Tongue (tissue), 2 donors: ENCODE results near the gene ANGEL2. TPM values are rescaled to one million over a fixed set of nuclear protein-coding genes. Genes with fewer than 3 reads are reported as not detected.
A peak's percentile ranks its signal among the peaks of the same experiment; 100 is the strongest.
"Not testable (repeated sequence)": the region's sequence is repeated elsewhere in the genome, so short reads cannot be mapped to it uniquely, and the experiment has no call there.

ENCODE experiments used
- DNase-seq: peaks from one replicate; pipeline ENCODE4 v3.0.0-alpha.2; 2015
- total RNA-seq: library from RNA; depleted of rRNA; stranded (reverse); fragments of >200 nt; gene quantifications from one replicate; pipeline ENCODE4 v1.2.3, GENCODE V29; 2014

ANGEL2 gene
- total RNA-seq, 1 donor from 2014 or later: 47.0 TPM

GRCh38 chr1:213019450-213019849 lies 3.8 kb upstream of the ANGEL2 start:
- no peak for DNase-seq

GRCh38 chr1:213017447-213018273 lies 2.0 kb upstream of the ANGEL2 start:
- DNase-seq: no peak

DNA sequence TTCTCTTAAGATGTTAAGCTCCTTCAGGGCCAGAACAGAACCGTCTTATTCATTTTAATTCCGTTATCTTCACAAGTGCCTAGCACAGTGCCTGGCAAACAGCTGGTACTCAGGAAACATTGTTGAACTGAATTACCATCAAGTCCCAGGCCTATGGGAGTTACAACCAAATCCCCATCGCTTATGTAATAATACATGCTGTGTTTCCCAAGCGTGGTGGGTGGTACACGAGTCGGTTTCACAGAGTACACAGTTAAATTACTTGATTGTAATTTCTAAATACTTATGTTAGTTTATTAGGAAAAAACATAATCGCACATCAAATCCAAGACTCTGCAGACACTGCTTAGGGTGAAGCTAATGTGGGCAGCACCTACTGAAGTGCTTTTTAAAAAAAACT lies 1.0 kb downstream of the ANGEL2 start:
- peak; percentile 43 for DNase-seq

- DNase-seq: no peak
Measured at GRCh38 chr1:213008564-213008963, 7.1 kb downstream of the ANGEL2 start.

DNA sequence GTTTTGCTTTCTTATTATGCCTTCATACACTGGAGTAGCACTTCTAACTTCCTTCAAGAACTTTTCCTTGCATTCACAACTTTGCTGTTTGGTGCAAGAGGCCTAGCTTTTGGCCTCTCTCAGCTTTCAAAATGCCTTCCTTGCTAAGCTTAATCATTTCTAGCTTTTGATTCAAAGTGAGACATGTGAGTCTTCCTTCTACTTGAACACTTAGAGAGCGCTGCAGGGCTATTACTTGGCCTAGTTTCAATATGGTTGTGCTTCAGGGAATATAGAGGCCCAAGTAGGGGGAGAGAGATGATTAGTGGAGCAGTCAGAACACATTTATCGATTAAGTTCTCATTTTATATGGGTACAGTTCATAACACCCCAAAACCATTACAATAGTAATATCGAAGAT lies 12.4 kb downstream of the ANGEL2 start:
- no peak for DNase-seq

- no peak for DNase-seq
Measured at GRCh38 chr1:212994926-212995325, 20.7 kb downstream of the ANGEL2 start.

DNA sequence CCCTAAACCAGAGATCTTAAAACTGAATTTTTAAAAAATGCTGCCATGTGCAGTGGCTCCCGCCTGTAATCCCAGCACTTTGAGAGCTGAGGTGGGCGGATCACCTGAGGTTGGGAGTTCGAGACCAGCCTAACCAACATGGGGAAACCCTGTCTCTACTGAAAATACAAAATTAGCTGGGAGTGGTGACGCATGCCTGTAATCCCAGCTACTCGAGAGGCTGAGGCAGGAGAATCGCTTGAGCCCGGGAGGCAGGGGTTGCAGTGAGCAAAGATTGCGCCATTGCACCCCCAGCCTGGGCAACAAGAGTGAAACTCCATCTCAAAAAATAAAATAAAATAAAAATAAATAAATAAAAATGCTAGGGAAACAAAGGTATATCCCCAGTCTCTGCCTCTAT lies 21.7 kb downstream of the ANGEL2 start:
- not testable (repeated sequence) for DNase-seq

GRCh38 chr1:212990276-212990675 lies 25.4 kb downstream of the ANGEL2 start:
- no peak for DNase-seq

DNA sequence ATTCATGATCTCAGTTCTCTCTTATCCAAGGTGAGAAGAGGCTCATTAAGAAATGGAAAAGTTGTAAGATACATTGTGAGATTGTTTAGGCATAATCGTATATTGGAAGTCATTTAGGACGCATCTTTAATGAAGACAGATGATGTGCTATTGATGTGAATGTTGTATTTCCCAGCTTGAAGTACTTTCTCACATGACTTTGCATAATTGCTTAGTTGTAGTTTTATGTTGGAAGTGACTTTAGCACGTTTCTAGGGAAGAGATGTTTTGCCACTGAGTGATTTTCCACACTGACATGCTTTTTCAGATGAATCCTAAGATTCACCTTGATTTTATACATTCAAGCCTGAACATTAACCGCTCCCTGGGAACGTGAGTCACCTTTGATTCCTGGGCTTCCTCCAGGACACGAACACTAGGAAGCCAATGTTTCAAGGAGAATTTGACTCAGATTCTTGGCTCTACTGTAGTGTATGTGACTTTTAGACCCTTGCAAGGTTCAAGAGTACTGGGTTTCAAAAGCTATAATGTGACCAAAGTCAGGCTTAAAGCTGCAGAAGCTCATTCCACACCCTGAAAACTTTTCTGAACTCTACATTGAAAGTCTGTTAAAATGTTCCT lies 27.9 kb downstream of the ANGEL2 start:
- no peak for DNase-seq

DNA sequence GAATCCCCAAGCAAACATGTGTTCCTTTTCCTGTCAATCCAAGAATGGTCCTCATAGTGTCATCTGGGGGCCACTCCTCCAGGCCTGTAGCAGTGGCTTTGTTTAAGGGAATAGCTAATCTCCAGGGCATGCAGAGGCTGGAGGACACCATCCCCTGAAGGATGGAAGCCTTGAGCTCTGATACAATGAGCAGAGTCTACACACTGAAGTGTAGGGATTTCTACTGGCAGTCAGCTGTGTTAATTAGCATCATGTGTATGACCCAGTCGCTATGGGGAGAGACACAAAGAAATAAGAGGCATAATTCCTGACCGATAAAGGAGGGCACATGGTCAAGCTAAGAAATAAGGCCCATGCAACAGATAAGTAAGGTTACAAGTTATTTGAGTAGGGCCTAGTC lies 29.1 kb downstream of the ANGEL2 start:
- no peak for DNase-seq

DNA sequence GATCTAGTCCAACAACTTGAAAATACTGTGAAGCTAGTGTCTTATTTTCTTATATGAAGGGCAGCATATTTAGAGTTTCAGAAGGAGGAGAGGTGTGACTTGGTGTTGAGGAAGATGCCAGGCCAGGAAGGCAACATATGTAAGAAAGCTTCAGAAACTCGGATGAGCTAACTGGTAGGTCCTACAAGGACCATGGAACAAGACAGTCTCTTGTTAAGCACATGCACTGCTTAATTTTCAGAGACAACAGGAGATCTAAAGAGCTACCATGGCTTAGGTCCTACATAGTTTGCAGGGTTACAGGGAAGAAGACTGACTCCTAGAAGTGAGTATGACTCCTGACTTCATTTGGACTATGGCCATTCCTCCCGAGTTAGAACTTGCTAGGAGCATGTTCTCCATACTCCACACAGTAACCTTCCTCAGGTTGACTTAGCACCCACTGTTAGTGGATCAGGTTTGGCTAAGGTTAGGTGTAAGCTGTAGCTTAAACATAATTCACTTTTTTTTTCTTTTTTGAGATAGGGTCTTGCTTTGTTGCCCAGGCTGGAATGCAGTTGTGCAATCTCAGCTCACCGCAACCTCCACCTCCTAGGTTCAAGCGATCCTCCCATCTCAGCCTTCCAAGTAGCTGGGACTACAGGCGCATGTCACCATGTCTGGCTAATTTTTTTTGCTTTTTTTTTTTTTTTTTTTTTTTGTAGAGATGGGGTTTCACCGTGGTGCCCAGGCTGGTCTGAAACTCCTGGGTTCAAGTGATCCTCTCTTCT lies 31.0 kb downstream of the ANGEL2 start:
- DNase-seq: no peak

DNA sequence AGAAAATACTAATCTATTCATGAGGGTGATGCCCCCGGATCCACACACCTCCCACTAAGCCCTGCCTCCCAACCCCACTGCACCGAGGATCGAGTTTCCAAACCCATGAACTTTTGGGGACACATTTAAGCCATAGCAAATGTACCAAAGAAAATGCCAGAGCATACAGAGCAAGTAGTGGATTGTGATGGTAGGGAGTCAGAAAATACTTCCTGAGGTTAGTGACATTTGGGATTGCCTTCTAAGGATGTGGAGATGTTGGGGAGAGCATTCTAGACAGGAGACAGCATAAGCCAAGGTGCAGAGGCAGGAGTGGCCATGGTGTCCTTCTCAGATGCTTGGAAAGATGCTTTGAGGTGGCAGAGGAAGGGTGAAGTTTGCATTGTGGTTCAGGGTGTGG lies 32.2 kb downstream of the ANGEL2 start:
- no peak for DNase-seq

DNA sequence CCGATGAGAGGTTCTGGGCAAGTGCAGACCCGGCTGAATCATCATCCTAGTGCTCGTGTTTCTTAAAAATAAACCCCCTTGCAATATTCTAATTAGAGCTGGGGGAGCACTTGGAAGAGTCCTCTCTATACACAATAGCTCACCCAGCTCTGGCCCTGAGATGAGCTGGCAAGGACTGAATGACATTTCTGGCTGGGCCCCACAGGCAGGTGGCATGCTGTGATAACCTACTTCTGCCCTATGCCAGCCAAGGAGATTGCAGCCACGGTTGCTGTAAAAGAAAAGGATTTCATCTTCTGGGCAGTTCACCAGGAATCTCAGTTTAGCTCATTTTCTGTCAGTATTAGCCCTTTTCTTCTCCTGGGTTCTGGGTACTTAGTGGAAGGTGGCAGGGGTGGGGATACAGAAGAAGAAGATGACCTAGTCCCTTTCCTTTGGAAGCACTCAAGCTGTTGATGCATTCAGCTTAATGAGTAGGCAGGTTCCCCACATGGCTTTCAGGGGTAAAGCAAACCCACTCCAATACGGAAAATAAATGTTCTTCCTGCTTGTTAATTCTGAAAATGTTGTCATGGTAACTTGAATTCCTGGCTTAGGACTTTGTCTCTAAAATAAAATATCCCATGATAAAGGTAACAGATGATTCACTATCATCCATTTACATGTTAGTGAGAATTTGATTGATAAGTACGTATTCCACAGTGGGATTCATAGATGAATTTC lies 33.1 kb downstream of the ANGEL2 start:
- no peak for DNase-seq

GRCh38 chr1:212981571-212982328 lies 33.9 kb downstream of the ANGEL2 start:
- DNase-seq: peak; percentile 84

DNA sequence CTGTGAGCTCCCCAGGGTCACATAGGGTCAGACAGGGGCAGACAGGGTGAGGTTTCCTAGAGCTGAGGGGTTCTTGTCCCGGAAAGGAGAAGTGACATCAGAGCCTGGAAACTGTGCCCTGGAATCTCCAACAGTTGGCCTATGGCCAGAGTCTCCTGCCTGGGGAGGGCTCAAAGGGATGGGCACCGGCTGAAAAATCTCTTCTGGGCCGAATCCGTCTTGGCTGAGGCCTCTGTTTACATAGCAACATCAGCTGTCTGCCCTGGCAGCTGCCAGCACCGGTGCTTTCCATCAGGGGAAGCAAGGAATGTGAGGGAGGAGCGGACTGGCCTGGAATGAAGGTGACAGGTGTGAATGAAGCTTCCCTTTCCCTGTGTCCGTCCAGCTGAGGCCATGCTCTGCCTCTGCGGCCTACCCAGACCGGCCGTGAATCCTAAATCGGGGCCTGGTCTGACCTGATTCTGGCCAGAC lies 34.6 kb downstream of the ANGEL2 start:
- DNase-seq: peak; percentile 96

- DNase-seq: peak; percentile 44
Measured at GRCh38 chr1:212980123-212980785, 35.4 kb downstream of the ANGEL2 start.

- peak; percentile 97 for DNase-seq
Measured at GRCh38 chr1:212979340-212980122, 36.1 kb downstream of the ANGEL2 start.

- no peak for DNase-seq
Measured at GRCh38 chr1:212977781-212978645, 37.7 kb downstream of the ANGEL2 start.

DNA sequence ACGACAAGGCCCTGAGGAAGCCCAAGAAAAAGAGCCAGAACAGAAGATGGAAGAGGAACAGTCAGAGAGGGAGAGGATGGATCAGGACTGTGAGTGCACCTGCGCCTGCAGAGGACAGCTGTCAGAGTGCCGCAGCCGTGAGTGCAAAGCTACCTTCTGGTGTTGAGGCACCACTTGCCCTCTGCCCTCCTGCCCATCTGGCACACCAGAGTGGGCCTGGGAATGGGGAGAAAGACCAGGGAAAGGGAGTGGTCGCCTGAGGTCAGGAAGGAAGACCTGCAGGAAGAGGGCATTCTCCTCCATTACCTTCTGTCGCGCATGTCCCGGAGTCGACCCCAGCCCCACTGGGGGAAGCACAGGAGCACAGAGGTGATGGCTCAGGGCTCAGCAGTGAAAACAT lies 39.1 kb downstream of the ANGEL2 start:
- no peak for DNase-seq
